MM.1S (cell line): ENCODE data around the gene OBSL1.

Experiments used
- DNase-seq: peaks from one replicate; pipeline ENCODE4 v3.0.0-alpha.2; 2015
- H2AFZ ChIP-seq: fragments of 300-600 bp; sonication (generic); 2 replicates; pipeline ENCODE4 v1.6.0; 2016; ENCODE audit warnings: antibody characterized with exemption, low read length
- H3F3A ChIP-seq: fragments of 300-600 bp; sonication (generic); 2 replicates; pipeline ENCODE4 v1.6.1; 2016; ENCODE audit warnings: mild to moderate bottlenecking, antibody characterized with exemption, low read length, moderate library complexity, mixed read lengths; ENCODE audit not compliant: insufficient read depth
- H3K27ac ChIP-seq: fragments of 300-600 bp; sonication (generic); 2 replicates; pipeline ENCODE4 v1.5.1; 2016; ENCODE audit warnings: mild to moderate bottlenecking, low read length
- H3K27me3 ChIP-seq: fragments of 300-600 bp; sonication (generic); replicated peaks from 2 replicates; pipeline ENCODE4 v1.6.0; 2016; ENCODE audit warnings: low read length; ENCODE audit not compliant: insufficient read depth
- H3K36me3 ChIP-seq: fragments of 300-600 bp; sonication (generic); replicated peaks from 2 replicates; pipeline ENCODE4 v1.6.1; 2016; ENCODE audit warnings: mild to moderate bottlenecking, low read length, mixed read lengths; ENCODE audit not compliant: insufficient read depth
- H3K4me1 ChIP-seq: fragments of 300-600 bp; sonication (generic); 2 replicates; pipeline ENCODE4 v1.6.1; 2016; ENCODE audit warnings: low read length, mixed read lengths
- H3K4me2 ChIP-seq: fragments of 300-600 bp; sonication (generic); 2 replicates; pipeline ENCODE4 v1.6.0; 2016; ENCODE audit warnings: low read depth, low read length
- H3K4me3 ChIP-seq: fragments of 300-600 bp; sonication (generic); 2 replicates; pipeline ENCODE4 v1.5.1; 2016; ENCODE audit warnings: low read length, mixed read lengths
- H3K79me2 ChIP-seq: fragments of 300-600 bp; sonication (generic); 2 replicates; pipeline ENCODE4 v1.6.1; 2016; ENCODE audit warnings: mixed run types, low read length, mixed read lengths
- H3K9ac ChIP-seq: fragments of 300-600 bp; sonication (generic); 2 replicates; pipeline ENCODE4 v1.6.1; 2016; ENCODE audit warnings: low read length, mixed read lengths
- H3K9me2 ChIP-seq: fragments of 300-600 bp; sonication (generic); replicated peaks from 2 replicates; pipeline ENCODE4 v1.6.1; 2016; ENCODE audit warnings: mild to moderate bottlenecking, low read length, mixed read lengths; ENCODE audit not compliant: insufficient read depth
- H3K9me3 ChIP-seq: fragments of 300-600 bp; sonication (generic); replicated peaks from 2 replicates; pipeline ENCODE4 v1.6.1; 2016; ENCODE audit warnings: mild to moderate bottlenecking, low read length, mixed read lengths; ENCODE audit not compliant: insufficient read depth
- H4K20me1 ChIP-seq: fragments of 300-600 bp; sonication (generic); 2 replicates; pipeline ENCODE4 v1.6.1; 2016; ENCODE audit warnings: mild to moderate bottlenecking, low read length, moderate library complexity, mixed read lengths; ENCODE audit not compliant: insufficient read depth
- EZH2 ChIP-seq: fragments of 300-600 bp; sonication (generic); optimal IDR thresholded peaks from 2 replicates; pipeline ENCODE3; 2017; ENCODE audit warnings: low read depth, mild to moderate bottlenecking, antibody characterized with exemption, low read length, mixed read lengths
- EZH2phosphoT487 ChIP-seq: fragments of 300-600 bp; sonication (generic); IDR thresholded peaks from 2 replicates; pipeline ENCODE4 v1.6.1; 2018; ENCODE audit warnings: antibody characterized with exemption, low read length
- TF ChIP-seq, protein P1 (sequence below): fragments of 300-600 bp; sonication (generic); IDR thresholded peaks from 2 replicates; pipeline ENCODE4 v1.5.1; 2016; ENCODE audit warnings: antibody characterized with exemption, low read length, mixed read lengths

Gene OBSL1

DNA sequence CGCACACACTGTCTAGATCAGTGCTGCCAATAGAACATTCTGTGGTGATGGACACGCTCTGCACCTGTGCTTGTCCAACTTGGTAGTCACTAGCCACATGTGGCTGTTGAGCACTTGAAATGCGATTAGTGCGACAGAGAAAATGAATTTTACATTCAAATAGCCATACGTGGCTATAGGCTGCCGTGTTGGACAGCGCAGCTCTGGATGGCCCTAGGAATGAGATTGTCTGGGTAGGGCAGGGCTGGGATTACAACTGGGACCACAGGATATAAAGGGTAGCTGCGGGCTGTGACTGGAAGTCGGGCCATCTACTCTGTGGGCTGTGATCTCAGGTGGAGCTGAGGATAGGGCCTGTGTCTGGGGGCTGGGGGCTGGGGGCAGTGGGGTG lies 51.8 kb downstream of the OBSL1 start:
- Histone ChIP-seq H4K20me1 (no peaks in the 10 kb centered on the region), H3K79me2 (no peaks in the 10 kb centered on the region), H2AFZ (no peak overlapping the region), H3K27ac (no peak overlapping the region), H3K4me2 (no peak overlapping the region), H3K9ac (no peak overlapping the region), H3K9me3 (no peaks in the 10 kb centered on the region), H3K4me1 (no peaks in the 10 kb centered on the region), H3K36me3 (no peaks in the 10 kb centered on the region), H3F3A (no peaks in the 10 kb centered on the region), H3K4me3 (no peak overlapping the region), H3K9me2 (no peaks in the 10 kb centered on the region), H3K27me3 (peaks cover 100% of the 10 kb centered on the region)
- DNase-seq = no peak
- TF ChIP-seq, protein P1, sequence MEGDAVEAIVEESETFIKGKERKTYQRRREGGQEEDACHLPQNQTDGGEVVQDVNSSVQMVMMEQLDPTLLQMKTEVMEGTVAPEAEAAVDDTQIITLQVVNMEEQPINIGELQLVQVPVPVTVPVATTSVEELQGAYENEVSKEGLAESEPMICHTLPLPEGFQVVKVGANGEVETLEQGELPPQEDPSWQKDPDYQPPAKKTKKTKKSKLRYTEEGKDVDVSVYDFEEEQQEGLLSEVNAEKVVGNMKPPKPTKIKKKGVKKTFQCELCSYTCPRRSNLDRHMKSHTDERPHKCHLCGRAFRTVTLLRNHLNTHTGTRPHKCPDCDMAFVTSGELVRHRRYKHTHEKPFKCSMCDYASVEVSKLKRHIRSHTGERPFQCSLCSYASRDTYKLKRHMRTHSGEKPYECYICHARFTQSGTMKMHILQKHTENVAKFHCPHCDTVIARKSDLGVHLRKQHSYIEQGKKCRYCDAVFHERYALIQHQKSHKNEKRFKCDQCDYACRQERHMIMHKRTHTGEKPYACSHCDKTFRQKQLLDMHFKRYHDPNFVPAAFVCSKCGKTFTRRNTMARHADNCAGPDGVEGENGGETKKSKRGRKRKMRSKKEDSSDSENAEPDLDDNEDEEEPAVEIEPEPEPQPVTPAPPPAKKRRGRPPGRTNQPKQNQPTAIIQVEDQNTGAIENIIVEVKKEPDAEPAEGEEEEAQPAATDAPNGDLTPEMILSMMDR = no peak
- TF ChIP-seq EZH2phosphoT487 (no peak), EZH2 (no peak)

DNA sequence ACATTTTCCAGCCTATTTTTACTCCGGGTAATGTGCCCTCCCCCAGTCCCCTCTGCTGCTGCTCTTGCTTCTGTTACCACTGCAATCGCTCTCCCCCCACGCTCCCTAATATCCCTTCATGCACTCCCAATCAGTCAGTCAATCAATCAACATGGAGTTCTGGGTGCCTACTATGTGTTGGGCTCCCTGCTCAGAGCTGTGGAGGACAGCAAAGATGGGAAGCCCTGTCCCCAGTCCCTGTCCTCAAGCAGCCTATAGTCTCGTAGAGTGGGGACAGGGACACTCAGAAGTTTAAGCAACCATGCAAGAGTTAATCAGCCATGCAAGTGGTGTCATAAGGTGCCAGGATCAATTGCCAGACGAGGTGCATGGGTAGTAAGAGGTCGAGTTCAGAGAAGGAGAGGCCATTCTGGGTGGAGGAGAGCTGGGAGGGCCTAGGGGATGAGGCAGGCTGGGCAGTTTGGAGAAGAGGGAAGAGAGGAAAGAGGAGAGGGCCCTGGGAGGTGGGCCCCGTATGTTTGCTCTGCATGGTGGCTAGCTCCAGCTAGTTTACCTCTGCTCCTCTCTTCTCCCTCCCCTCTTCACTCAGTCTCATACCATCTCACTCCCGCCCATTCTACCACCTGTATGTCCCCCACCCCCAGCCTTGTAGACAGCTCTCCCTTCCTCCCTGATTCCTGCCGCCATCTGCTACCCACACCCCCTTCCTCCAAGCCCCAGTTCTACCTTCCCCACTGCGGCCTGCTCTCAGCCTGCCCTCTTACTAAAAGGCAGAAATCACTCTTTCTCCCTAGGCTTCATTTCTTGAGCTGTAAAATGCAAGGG lies 53.2 kb downstream of the OBSL1 start:
- TF ChIP-seq EZH2 = no peak
- no peak for TF ChIP-seq EZH2phosphoT487
- TF ChIP-seq, protein P1 = no peak
- H3K4me2 ChIP-seq = no peak overlapping the region
- no peaks in the 10 kb centered on the region for H3K9me2 ChIP-seq
- H4K20me1 ChIP-seq = no peaks in the 10 kb centered on the region
- no peaks in the 10 kb centered on the region for H3K36me3 ChIP-seq
- no peaks in the 10 kb centered on the region for H3K9me3 ChIP-seq
- H2AFZ ChIP-seq = no peak overlapping the region
- no peaks in the 10 kb centered on the region for H3K4me1 ChIP-seq
- H3K27me3 ChIP-seq = peaks cover 100% of the 10 kb centered on the region
- H3K27ac ChIP-seq = no peak overlapping the region
- no peaks in the 10 kb centered on the region for H3F3A ChIP-seq
- DNase-seq = no peak
- no peaks in the 10 kb centered on the region for H3K79me2 ChIP-seq
- no peak overlapping the region for H3K4me3 ChIP-seq
- H3K9ac ChIP-seq = no peak overlapping the region

DNA sequence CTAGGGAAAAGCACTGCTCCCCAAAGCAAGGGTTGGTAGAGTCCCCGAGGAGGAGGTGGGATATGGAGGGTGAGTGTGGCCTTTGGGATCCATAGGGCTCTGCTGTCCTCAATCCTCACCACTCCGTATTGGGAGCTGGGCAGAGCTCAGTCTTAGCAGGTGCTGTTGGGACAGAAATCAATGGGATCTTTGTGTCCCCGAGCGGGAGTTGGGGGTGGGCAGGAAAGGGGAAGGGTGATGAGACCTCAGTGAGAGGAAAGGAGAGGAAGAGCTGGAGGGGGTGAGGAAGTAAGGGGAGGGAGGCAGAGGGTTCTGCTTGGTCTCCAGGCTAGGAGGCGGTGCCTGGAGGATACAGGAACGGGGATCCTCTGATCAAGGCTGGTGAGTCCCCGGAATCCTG lies 54.5 kb downstream of the OBSL1 start:
- H3K9me2 ChIP-seq = no peaks in the 10 kb centered on the region
- H3K9me3 ChIP-seq = no peaks in the 10 kb centered on the region
- TF ChIP-seq EZH2 (no peak), EZH2phosphoT487 (no peak)
- TF ChIP-seq, protein P1 = no peak
- peaks cover 100% of the 10 kb centered on the region for H3K27me3 ChIP-seq
- H3K27ac ChIP-seq = no peak overlapping the region
- no peak overlapping the region for H3K4me3 ChIP-seq
- no peak overlapping the region for H2AFZ ChIP-seq
- DNase-seq = no peak
- H3F3A ChIP-seq = no peaks in the 10 kb centered on the region
- no peaks in the 10 kb centered on the region for H3K36me3 ChIP-seq
- H3K4me1 ChIP-seq = no peaks in the 10 kb centered on the region
- H4K20me1 ChIP-seq = no peaks in the 10 kb centered on the region
- no peaks in the 10 kb centered on the region for H3K79me2 ChIP-seq
- H3K4me2 ChIP-seq = no peak overlapping the region
- no peak overlapping the region for H3K9ac ChIP-seq
